Activated naive CD4-positive, alpha-beta T cell treated with anti-CD3 and anti-CD28 coated beads, Interleukin-2, amount 50 U/mL, for 16 hours (primary cell): ENCODE measurements around the gene SERP2.

Source experiments
- DNase-seq: peaks from one replicate; pipeline ENCODE4 v3.0.0-alpha.2; 2020

The SERP2 gene

DNA sequence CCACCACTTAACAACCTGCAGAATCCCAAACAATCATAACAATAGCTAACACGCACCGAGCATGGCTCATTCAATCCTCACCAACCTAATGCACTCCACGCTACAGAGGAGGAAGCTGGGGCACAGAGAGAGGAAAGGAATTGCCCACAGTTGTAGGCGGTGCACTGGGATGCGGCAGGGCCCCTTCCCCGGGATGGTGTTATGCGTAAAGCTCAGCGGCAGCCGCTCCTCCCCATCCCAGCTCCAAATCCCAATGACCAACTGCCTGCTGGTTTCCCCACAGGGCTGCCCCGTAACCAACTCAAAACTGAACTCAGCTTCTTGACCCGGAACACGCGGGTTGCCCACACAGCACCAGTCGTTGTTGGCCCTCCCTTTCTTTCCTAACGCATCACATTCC is 42.2 kb downstream of the SERP2 start:
- DNase-seq, result no peak

DNA sequence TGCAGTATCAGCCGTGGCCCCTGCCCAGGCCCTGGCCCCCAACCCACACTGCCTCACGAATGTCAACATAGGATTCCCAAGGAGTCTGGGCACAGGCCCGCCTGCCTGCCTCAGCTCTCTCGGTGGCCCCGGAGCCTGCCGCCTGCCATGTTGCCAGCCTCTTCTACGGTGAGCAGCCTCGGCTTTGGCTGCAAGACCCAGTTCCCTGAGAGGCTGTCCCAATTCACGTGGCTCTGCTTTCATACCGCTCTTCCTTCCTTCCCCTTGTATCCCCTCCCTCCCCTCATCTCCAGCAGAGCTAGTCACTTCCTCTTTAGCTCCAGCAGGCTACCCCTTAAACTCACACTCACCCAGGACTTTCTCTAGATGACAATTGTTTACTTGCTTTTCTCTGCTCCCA is 42.7 kb downstream of the SERP2 start:
- DNase-seq, result no peak

- no peak for DNase-seq
These were observed 43.1 kb downstream of the SERP2 start for GRCh38 chr13:44416744-44417143.

DNA sequence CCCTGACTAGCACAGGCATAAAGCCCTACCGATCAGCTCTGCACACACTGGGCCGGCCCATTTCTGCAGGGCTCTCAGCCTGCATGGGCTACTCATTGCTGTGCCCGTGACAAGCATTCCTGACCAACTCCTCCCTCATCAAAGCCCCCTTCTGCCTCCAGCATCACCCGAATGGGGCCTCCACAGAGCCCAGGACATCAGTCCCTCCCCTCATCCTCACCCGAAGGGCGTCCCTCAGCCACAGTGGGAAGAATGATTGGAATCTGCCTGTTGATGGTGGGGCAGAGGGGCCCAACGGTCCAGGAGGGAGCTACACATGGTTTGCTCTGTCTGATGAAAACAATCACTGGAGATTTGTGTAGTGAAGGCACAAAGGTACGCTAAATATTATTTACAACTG is 43.8 kb downstream of the SERP2 start:
- no peak for DNase-seq

GRCh38 chr13:44417876-44418275 is 44.3 kb downstream of the SERP2 start:
- DNase-seq, result no peak

GRCh38 chr13:44420376-44421220 is 47.0 kb downstream of the SERP2 start:
- no peak for DNase-seq

GRCh38 chr13:44421853-44422525 is 48.4 kb downstream of the SERP2 start:
- DNase-seq, result no peak

- DNase-seq, result no peak
These were observed 49.4 kb downstream of the SERP2 start for GRCh38 chr13:44422755-44423643.

DNA sequence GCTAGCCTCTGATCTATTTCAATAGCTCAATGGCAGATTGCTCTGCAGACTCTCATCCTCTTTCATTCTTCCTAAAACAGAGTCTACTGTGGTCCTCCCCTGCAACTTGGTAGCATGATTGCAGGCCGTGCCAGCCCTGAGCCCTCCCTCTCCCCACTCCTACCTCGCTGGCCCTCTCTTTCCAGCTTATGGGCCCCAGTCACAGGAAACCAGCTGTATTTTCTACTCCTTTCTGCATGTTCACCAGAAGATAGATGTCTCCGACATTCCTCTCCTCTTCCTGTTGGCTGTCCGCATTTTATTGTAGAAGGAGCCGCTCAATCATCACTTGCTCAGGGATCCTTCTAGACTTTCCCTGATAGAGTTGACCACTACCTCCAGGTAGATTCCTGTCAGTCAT is 50.2 kb downstream of the SERP2 start:
- DNase-seq, result no peak

DNA sequence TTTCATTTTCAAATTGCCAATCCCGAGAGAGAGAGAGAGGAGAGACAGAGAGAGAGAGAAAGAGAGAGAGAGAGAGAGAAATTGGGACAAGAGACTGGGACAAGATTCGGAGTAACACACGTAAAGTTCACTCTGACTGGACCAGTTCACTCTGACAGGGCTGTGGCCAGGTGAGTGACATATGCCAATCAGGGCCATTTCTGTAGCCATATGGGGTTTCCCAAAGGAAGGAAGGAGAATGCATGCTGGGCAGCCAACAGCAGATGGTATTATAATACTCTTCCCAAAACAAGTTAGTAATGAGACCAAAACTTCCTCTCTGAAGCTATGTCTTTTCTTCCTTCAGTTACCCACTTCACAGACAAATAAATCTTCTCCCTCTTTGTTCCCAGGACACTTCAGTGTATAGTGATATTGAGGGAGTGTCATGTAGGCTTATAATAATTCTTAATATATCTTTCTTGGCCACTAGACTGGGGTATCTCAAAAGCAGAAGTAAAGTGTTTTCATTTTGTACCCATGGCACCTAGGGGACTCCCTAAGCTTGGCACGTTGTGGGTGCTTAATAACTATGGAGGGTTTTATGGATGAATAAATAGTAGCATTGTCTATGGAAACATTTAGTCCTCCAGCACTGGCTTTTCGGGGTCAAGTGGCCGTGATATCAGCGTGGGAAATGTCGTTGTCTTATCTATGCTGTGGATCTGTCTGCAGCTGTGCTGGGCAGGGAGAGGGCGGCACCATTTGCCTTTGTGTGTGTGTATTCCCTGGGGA is 51.6 kb downstream of the SERP2 start:
- DNase-seq, result no peak

- DNase-seq, result no peak
These were observed 52.1 kb downstream of the SERP2 start for GRCh38 chr13:44425815-44426078.

DNA sequence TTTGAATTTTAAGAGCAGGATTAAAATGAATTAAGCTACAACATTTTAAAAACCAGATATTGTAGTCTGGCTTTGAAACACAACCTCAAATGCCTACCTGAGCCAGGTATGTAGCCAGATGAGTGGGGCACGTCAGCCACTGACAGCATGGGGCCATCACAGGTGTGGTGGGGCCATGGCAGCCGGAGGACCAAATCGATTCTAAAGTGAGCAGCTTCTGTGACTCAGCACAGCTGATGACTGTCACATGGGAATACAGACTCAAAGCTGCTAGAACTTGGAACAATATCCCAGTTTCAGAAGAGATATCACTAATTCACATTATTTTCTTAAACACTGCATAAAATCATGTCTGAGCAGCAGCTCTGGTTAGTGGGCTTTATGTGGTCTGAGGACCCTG is 52.8 kb downstream of the SERP2 start:
- DNase-seq, result no peak

DNA sequence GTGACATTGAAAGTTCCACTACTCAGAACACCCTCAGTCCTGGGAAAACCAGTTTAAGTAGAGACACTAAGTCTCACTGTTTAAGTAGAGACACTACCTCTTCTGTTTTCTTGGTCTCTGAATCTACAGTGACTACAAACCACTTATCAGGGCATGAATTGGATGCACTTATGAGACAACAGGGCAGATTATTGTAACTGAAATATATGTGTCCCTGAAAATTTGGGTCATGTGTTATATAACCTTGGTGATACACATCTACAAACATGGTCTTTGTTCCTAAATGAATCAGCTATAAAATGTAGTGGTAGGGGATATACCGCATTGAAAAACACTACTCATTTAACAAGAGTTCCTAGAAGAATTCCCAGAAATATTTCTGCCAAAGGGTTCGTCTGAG is 55.7 kb downstream of the SERP2 start:
- DNase-seq, result no peak

GRCh38 chr13:44431150-44431549 is 57.5 kb downstream of the SERP2 start:
- DNase-seq, result no peak

DNA sequence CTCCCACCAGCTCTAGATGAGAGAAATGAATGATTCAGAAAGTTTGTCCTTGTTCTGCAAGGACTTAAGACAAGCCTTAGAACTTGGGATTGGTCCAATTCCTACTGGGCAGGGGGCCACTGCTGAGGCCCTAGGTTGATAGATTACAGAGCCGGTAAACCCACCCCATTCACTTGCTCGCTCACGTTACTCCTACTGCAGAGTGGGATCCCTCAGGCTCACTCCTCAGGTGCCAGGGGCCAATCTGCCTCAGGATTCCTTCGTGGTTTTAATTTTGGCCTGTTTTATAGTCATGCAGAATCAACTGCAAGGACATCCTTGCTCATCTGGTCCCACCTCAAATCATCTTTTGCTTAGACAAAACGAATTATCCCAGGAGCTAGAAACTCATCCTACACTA is 59.0 kb downstream of the SERP2 start:
- no peak for DNase-seq

- no peak for DNase-seq
These were observed 60.5 kb downstream of the SERP2 start for GRCh38 chr13:44433863-44434765.

GRCh38 chr13:44434766-44435141 is 61.1 kb downstream of the SERP2 start:
- DNase-seq, result no peak

GRCh38 chr13:44435142-44435918 is 61.7 kb downstream of the SERP2 start:
- peak; percentile 87 for DNase-seq

DNA sequence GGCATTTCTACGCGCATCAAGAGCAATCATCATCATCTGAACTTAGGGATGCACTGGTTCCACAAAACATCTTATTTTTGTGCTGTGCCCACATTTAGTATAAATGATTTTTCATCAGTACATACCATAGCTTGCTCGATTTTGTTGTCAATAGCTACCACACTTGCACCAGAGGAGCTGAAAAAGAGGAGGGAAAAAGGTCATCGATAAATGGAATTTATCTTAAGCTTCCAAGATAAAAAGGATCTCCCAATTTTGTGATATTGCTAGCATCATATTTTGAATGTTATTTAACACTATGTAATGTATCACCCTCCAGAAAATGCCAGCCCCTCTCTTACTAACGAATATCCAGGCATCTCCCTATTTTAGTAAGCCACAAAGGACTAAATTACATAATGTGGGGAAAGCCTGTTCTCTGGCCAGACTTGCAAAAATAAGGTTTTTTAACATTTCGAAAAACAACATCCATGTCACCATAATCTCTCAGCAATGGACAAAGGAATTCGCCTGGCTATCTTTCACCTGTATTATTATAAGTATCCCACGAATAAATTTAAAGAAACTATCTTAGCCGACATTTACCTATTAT is 62.4 kb downstream of the SERP2 start:
- no peak for DNase-seq

DNA sequence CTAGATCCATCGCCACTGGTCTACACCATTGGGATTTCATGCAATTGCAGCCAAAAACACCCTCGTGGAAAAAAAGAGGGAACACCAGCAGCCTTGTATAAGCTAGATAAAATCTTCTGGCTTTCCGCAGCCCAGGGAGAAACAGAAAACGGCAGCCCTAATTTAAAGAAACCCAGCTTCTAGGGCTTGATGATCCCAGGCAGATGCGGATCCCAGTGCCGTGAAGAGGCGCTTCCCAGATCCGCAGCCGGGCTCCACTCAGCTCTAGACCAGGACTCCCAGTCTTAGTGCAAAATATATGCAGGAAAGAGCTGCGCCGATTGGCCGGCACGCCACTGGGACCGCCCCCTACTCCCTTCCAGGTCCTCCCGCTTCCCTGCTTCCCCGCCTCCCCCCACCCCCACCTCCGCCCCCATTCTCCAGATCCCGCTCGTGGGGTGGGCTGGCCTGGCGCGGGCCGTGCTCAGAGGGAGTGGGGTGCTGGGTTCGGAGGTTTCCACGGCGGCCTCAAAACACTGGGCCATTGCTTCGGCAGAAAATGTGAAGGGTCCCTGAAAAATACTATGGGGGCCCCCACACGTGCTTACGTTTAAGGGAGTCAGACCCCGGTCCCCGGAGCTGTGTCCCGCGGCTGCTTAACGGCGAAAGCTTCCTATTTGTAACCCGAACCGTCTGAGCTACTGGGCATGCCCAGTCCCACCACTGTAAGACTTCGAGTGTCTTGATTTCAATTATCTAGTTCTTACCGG is 63.1 kb downstream of the SERP2 start:
- peak; percentile 34 for DNase-seq
